ENCODE data around the gene FYN.

Gene FYN

GRCh38 chr6:111831408-111831807 is 41.8 kb downstream of the FYN start:
- DNase-seq (ENCODE audit: low read depth) = no peak

- no peak for DNase-seq (ENCODE audit: low read depth)
Measured at GRCh38 chr6:111829998-111830397, 43.3 kb downstream of the FYN start.

- no peak for DNase-seq (ENCODE audit: low read depth)
Measured at GRCh38 chr6:111829581-111829980, 43.7 kb downstream of the FYN start.

DNA sequence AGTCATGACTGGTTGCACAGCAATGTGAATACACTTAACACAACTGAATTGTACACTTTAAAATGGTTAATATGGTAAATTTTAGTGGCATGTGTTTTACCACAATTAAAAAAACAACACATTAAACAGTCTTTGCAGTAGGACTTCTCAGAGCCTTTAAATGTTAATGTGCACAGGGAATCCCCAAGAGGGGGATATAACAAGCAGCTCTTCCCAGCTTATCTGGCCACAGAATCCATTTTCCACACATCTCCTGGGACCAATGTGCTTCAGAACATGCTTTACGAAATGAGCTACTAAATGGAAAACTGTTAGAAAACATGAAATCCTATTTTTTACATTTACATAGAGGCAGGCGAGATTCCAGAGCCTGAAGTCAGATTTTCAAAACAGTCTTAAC is 44.4 kb downstream of the FYN start:
- DNase-seq (ENCODE audit: low read depth) = no peak

- no peak for DNase-seq (ENCODE audit: low read depth)
Measured at GRCh38 chr6:111825439-111826086, 47.7 kb downstream of the FYN start.

- DNase-seq (ENCODE audit: low read depth) = no peak
Measured at GRCh38 chr6:111824608-111825337, 48.5 kb downstream of the FYN start.

DNA sequence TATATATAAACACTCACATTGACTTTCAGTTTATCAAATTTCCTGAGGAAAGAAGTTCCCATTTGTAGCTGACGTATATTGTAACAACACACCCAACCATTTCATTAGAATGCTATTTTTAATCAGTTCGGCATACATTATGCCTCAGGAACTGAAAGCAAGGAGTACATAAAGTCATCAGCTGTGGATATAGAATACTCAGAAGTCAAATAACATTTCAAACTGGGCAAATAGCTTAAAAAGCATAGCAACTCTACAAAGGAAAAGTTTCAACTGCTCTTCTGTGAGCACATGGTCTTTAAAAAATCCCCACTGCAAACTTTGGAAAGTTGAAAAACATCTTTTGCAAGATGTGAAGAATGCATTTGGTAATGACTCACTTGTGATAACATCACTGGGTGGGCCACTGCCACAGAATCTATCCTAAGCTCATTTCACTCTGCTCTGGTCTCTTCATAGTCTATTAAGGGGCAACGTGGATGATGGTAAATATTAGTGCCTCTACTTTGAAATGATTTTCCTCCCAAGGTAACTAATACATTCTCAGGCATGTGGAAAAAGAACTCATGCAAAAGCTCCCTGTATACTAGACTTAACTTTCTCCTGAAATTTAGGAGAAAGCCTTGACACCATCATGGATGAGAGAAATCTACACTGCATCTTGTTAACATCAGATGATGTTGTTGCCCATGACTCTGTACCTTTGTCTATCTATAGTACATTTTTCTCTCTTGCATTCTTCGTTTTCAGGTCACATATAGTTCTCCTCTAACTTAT is 49.2 kb downstream of the FYN start:
- DNase-seq (ENCODE audit: low read depth) = peak; percentile 55

DNA sequence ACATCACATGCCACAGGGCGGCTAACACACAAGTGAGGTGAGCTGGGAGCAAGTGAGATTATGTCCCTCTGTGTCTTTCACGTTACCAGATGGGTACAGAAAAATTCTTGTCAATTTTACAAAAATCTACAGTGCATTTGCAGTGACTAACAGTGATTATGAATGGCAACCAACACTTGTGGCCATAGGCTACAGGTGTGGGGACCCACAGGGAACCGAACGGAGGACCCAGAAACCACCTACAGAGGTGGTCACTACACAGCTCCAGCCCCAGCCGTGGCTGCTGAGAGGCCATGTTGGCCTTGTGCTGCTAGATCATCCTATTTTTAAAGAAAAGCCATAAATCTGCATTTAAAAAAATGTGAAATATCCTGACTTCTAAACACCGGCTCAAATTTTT is 50.2 kb downstream of the FYN start:
- DNase-seq (ENCODE audit: low read depth) = no peak

DNA sequence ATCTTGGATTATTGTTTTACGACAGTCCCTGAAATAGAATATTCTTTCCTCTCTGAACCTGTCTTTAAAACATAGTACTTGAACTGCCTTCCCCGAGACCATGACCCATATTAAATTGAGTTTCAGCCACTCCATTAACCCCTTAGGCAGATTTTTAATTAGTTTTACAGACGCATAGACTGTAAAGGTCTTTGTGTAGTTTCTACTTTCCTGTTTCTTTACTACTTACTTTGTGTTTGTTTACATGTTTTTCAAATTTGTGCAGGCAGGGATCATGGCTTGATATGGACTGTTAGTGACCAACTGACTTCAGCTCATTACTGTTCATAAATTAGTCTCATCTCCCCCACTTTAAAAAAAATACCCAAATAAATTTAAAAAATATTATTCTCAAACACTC is 53.8 kb downstream of the FYN start:
- DNase-seq (ENCODE audit: low read depth) = no peak

- peak; percentile 23 for DNase-seq (ENCODE audit: low read depth)
Measured at GRCh38 chr6:111818539-111819226, 54.6 kb downstream of the FYN start.

- no peak for DNase-seq (ENCODE audit: low read depth)
Measured at GRCh38 chr6:111817451-111818120, 55.7 kb downstream of the FYN start.

DNA sequence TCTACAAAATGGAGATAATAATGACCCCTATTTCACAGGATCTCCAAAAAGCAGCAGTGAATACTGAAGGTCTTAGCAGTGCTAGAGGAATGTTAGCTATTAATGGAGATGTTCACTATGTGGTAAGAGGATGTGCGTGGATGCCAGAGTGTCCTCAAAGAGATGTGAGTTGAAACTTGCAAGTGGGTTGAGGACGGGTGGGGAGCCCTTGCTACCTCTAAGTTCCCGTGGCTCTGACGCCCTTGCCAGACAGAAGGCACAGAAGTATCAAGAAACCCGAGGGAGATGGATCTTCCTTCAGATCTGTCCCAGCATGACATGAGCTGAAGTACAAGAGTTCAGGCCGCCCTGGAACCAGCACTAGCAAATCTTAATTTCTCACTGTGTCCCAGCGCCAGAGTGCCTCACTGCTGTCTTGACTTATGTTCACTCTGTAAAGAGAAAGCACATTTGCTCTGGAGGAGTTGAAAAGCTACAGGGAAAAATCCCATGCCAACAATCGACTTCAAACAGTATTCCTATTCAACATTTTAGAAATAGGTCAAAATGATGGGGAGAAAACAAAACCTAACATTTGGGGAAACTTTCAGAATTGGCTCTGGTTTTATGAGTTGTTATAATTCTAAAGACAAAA is 59.5 kb downstream of the FYN start:
- DNase-seq (ENCODE audit: low read depth) = no peak

DNA sequence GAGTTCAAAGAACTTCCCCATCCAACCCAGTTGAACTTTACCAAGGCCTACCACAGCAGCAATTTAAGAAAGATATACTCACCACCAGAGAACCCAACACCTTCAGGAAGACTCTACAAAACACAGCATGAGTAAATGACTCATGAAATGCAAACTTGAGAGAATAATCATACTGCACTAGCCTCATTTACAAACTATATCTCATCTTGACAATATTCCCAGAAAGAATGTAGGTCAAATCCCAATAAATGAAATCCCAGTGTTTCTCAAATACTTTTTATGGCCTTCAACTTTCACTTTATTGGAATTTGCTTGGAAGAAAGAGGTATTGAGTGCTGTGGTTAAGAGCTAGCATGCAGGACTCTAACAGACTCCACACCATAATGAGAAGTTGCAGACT is 60.0 kb downstream of the FYN start:
- no peak for DNase-seq (ENCODE audit: low read depth)

GRCh38 chr6:111812060-111813038 is 60.9 kb downstream of the FYN start:
- no peak for DNase-seq (ENCODE audit: low read depth)

DNA sequence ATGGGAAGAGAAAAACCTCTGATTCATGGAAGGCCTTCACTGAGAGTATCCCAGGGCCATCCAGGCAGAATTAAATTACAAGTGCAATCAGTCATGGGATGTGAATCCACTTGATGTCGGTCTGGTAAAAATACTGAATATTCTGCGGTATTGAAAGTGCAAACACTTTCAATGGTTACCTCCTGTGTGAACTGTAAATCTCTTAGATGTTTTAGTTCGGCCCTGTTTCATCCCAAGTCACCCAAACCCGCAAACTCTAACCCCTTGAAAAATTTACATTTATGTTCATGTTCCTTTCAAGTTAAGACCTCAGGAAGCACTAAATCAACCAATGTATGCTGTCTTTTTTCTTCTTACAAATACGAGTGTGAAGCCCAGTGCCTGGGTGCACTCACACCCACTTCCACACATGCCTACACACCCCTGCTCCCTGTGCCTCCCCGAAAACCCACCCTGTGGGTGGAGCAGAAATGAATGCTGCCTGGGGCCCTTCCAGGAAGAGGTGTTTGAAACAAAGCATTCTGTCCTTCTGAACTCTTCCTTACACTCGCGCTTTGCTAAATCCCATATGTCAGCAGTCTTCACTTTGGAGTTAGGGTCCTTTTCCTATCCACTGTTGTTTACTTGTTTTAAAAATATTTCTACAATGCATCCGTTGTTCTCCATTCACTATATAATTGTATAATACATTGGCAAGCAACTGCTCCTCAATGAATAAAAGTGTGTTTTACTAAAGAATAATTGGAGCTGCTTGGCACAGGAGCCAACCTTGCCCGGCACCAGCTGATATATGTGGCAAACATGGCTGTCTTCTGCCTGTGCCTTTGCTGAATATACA is 62.7 kb downstream of the FYN start:
- DNase-seq (ENCODE audit: low read depth) = no peak

DNA sequence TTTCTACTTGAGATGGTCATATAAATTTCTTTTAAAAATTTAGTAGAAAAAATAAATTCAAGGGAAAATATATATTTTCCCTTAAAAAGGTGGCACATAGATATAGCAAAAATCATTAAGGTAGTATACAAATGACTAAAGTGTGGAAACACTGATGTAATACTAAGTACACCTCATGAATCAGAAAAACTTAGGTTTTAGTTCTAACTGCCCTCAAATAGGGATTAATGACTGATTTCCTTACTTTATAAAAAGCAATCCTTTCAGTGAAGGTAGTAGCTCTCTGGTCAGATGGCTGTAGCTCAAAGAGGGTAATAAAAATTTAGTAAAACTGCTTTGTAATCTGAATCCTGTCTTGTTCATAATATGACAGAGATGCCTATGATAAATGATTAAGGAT is 63.5 kb downstream of the FYN start:
- DNase-seq (ENCODE audit: low read depth) = no peak

DNA sequence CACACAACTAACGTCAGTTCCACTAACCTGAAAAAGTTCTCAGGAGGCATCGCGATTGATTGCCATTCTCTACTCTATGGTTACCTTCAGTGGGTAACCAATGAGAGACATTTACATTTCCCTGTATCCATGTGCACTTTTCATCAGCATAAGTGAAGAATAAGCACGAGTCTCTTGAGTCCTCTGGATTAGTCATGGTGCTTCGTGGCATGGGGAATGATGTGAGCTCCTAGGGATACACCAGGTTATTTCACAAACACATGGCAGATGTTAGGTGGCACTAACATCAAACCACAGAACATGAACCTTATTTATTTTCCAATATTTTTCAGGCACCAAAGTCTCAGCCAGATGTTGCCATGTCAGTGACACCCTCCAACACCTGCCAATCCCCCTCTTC is 64.0 kb downstream of the FYN start:
- DNase-seq (ENCODE audit: low read depth) = no peak

DNA sequence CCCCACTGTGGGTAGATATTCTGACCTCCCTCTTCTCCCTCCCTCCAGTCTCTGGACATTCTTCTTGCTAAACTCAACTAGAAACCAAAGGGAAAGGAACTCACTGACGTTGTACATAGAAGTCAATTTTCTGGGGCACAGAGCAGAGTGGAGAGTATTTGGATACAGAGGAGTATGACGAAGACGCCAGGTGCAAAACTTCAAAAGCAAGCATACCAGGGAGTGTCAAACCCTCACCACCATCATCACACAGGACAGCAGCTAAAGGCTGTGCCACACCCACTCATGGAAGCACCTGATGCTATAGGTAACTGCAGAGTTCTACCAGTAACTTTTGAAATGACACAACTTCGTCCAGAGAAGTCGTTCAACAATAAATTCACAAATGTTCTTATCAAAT is 64.8 kb downstream of the FYN start:
- DNase-seq (ENCODE audit: low read depth) = no peak

Data from fibroblast of gingiva (primary cell).